Gastrocnemius medialis (tissue), 4 donors: ENCODE results near the gene DCAF8.

Experiments used
- CTCF ChIP-seq, 5 experiments: fragments of 450-650 bp in 3 of 5; fragments of 200-600 bp in 2 of 5; sonication (generic) in 2 of 5; IDR thresholded peaks in 4 of 5; conservative IDR thresholded peaks in 1 of 5; 1 replicate in 4 of 5; 2 replicates in 1 of 5; pipeline ENCODE4 v1.5.1; 2016 to 2019; ENCODE audit warnings: antibody characterized with exemption in 5 of 5, mild to moderate bottlenecking in 3 of 5, moderate library complexity in 3 of 5
- POLR2A ChIP-seq, 2 donors: fragments of 450-650 bp; IDR thresholded peaks; one replicate each; pipeline ENCODE4 v1.6.1; 2017; ENCODE audit warnings: antibody characterized with exemption in 2 of 2, mild to moderate bottlenecking in 2 of 2, moderate library complexity in 2 of 2

- TF ChIP-seq CTCF (IDR thresholded peaks at IDR 0.05 in 4 of 5, conservative IDR thresholded peaks at IDR 0.05 in 1 of 5) (no peak), POLR2A (IDR thresholded peaks at IDR 0.05) (no peak)
Observed at GRCh38 chr1:160186729-160187128, 75.6 kb downstream of the DCAF8 start.
